Testis (tissue), 2 donors: ENCODE measurements around the gene SPX.

Experiments
- POLR2A ChIP-seq: fragments of 450-650 bp; IDR thresholded peaks from one replicate; pipeline ENCODE4 v1.6.1; 2017; ENCODE audit warnings: antibody characterized with exemption, mild to moderate bottlenecking, moderate library complexity
- TF ChIP-seq, protein P1 (sequence below), 3 experiments: fragments of 450-650 bp in 2 of 3; fragments of 200-600 bp in 1 of 3; sonication (generic) in 1 of 3; IDR thresholded peaks; one replicate each; pipeline ENCODE4 v1.5.1; 2016 to 2019; ENCODE audit warnings: antibody characterized with exemption in 3 of 3, mild to moderate bottlenecking in 2 of 3, moderate library complexity in 1 of 3

DNA sequence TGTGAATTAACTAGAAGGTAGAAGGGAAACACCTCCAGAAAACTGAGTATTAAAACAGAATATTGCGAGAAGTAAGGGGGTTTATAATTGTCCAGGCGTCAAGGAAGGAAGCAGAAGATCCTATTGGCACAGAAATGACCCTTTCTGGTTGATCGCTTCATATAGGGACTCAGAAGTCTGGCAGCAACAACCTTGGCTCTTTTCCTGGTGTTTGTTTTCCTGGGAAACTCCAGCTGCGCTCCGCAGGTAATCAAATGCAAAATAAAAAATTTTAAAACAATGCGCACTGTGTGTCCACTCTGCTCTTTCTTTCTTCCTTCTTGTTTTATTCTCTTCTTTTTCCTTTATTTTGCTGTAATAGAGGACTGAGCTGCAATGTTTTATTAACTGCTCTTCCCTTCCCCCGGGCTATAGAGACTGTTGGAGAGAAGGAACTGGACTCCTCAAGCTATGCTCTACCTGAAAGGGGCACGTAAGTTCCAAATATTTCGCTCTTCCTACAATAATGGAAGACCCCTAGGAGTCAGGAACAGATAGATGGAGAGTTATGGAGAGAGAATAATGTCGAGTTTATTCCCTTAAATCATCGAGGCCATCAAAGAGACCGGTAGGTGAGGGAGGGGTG lies 737 bp downstream of the SPX start:
- no peak for TF ChIP-seq POLR2A
- TF ChIP-seq, protein P1, sequence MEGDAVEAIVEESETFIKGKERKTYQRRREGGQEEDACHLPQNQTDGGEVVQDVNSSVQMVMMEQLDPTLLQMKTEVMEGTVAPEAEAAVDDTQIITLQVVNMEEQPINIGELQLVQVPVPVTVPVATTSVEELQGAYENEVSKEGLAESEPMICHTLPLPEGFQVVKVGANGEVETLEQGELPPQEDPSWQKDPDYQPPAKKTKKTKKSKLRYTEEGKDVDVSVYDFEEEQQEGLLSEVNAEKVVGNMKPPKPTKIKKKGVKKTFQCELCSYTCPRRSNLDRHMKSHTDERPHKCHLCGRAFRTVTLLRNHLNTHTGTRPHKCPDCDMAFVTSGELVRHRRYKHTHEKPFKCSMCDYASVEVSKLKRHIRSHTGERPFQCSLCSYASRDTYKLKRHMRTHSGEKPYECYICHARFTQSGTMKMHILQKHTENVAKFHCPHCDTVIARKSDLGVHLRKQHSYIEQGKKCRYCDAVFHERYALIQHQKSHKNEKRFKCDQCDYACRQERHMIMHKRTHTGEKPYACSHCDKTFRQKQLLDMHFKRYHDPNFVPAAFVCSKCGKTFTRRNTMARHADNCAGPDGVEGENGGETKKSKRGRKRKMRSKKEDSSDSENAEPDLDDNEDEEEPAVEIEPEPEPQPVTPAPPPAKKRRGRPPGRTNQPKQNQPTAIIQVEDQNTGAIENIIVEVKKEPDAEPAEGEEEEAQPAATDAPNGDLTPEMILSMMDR (IDR thresholded peaks at IDR 0.05), result no peak
